PFSK-1 (cell line): ENCODE data around the gene CELSR1.

Source experiments
- POLR2AphosphoS5 ChIP-seq: IDR thresholded peaks from 2 replicates; pipeline ENCODE4 v1.6.1; 2012; ENCODE audit warnings: low read depth, mild to moderate bottlenecking, control low read depth, low read length, moderate library complexity
- SIN3A ChIP-seq: IDR thresholded peaks from 2 replicates; pipeline ENCODE4 v1.6.1; 2012; ENCODE audit warnings: mild to moderate bottlenecking, low read length, moderate library complexity, borderline replicate concordance; ENCODE audit not compliant: insufficient read depth

- TF ChIP-seq POLR2AphosphoS5 (no peak), SIN3A (no peak)
Measured at GRCh38 chr22:46515208-46516111, 22.0 kb downstream of the CELSR1 start.
